Activated CD8-positive, alpha-beta memory T cell treated with anti-CD3 and anti-CD28 coated beads, Interleukin-2, amount 50 U/mL, for 48 hours (primary cell): ENCODE results near the gene CRABP2.

Experiments
- DNase-seq: peaks from one replicate; pipeline ENCODE4 v3.0.0-alpha.2; 2020

Gene CRABP2

DNA sequence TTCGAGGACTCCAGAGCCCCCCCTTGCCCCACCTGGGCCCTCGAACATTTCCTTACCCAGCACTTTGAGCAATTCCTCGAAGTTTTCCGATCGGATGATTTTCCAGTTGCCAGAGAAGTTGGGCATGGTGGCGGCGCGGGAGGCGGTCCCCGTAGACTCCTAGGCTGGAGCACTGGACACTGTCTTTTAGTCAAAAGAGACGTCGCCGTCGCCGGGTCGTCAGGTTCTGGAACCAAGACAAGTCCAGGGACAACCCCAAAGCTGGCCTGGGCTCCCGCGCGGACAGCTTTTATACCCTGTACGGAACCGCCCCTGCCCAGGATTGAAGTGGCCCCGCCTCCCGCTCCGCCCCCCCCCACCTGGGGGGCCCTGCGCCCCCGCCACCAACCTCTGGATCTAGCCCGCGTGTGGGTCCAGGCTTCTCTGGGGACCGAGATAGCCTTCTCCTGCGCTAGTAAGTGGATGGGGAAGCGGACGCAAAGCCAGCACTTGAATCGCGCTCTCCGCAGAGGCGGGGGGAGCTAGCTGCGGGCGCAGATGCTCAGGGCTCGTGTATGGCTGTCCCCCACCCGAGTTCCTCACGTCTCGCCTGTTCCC is at the start of gene CRABP2:
Gene CRABP2, minus strand, starts transcription at position 263 of the 597 bp plus-strand sequence. Its CDS starts 137 bp downstream, at position 126.
- peak; percentile 74 for DNase-seq

DNA sequence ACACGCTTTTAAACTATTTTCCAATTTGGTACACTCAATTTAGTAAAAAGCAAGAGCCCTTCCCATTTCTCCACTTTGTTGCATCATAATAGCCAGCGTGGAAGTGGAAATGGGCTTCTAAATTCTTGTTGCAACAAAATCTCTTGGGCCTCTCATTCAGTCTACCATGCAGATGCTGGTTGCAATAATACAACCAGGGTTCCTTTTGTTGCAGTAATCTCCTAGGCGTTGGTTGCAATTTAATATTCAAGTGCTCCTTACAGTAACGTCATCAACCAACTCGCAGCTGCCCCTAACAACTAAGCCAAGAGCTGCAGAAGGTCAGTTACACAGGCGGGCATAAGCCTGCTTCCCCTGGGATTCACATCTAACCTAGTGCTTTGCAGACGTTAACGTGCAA is 48.8 kb upstream of the CRABP2 start:
- no peak for DNase-seq

DNA sequence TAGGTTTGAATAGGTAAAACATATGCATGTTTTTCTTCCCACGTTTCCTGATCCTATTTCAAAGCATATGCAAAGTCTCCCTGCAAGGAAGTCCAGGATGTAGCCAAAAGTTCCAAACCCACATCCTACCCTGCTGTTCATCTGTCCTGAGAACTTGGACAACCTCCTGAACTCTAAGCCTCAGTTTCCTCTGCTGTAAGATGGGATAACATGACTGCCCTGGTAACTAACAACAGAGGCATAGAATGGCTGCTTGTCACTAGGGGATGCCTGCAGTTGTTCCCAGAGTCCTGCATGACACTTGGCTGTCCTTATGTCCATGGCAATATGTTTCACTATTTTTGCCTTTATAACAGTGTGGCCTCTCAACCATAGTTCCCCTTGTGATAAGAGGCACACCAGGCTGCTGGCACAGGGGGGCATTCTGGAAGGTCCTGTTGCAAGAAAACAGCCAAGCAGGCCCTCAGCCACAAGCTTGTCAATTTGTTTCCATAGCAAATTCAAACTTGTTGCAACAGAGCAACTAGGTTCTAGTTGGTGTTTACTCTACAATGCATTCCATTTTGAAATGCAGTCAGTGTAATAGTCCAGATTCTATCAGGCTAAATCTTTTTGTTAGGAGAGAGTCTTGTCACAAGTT is 47.6 kb upstream of the CRABP2 start:
- no peak for DNase-seq

DNA sequence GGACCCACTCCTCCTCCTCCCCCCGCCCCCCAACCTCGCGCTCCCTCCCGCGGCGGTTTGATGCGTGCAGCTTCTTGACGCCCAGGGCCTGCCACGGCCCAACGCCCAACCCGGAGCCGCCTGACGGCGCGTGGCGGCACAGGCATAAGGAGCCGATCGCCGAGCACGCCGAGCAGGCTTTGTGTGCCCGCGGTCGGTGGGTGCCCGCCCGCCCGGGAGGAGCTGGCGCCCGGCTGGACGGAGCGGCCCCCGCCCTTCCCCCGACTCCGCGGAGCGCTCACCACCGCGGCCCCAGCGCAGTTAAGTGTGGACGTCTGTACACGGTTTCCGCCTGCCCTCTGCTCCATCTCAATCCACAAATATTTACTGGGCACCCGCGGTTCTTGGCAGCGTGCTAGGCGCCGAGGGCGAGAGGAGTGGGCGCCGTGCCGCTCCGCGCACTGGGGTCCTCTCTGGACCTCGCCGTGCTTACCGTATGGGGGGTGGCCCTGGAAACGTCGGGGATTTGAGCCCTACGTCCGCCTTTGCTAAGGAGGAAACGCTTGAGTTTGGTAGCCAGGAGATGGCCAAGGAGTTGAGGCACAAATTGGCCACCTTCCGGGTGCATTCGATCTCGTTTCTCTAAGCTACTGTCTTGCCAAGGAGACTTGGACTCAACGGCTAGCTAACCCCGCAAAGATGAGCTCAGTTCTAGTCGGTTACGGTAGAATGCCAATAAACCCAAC is 46.5 kb upstream of the CRABP2 start:
- peak; percentile 95 for DNase-seq

DNA sequence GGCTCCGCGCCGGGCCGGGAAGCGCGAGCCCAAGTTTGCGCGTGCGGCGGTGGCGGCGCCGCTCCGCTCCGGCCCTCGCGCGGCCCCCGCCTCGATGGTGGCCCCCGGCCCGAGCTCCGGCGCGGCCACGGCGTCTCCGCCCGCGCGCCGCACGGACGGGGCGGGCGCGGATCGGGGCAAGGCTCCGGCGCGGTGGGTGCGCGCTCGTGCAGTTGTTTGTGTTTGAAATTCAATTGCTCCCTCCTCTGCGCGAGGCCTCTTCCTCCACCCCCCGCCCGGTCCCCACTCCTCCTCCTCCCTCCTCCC is 46.0 kb upstream of the CRABP2 start, which contains the start of gene HDGF:
Gene HDGF, minus strand, starts transcription at position 225 of the 306 bp plus-strand sequence. CDS start 246 bp downstream, outside the sequence.
- no peak for DNase-seq

DNA sequence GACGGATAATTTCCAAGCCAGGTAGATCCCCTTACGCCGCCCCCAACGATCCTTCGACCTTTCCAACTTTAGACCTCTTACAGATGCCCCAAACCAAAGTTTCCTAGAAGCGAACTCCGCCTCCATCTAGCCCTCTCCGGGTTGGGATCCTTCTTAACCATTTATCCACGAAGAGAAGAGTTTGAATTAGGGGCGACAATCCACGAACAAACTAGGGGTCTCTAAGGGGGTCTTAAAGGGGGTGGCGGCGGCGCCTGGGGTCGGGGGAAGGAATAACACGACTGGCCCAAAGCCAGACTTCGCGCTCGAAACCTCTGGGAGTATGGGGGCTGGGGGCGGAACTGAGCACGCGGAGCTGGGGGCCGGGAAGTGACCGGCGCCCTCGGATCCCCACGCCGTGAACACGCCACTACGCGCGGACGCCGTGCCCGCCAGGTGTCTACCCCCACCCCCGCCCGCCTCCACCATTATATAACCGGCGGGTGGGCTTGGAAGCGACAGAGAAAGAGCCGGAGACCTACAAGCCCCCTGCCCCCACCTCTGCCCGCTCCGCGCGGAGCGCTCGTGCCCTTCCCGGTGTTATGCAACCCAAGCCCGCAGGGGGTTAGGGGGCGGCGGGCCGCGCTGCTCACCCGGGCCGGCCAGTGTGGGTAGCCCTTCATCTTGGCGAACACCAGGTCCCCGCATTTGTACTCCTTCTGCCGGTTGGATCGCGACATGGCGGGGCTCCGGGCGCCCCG is 45.5 kb upstream of the CRABP2 start:
- DNase-seq = peak; percentile 74

DNA sequence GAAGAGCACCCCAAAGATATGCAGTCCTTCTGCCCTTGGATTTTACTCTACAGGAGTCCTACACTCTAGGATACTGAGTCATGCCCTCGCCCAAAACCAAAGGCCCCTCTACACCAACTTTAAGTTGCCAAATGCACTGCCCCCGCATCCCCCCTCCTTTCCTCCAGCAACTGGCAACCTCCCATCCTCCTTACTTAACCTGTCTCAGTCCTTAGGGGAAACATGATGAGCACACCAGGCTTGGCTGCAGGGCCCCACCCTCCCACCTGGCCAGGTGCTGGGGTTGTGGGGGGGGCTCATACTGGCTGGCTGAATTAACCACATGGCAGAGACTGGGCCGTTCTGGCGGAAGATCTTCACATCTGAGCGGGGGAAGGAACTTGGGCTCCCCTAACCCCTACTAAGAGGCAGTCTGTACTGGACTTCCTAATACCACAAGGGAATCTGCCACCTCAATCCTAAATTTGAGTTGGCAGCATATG is 44.8 kb upstream of the CRABP2 start:
- peak; percentile 73 for DNase-seq

DNA sequence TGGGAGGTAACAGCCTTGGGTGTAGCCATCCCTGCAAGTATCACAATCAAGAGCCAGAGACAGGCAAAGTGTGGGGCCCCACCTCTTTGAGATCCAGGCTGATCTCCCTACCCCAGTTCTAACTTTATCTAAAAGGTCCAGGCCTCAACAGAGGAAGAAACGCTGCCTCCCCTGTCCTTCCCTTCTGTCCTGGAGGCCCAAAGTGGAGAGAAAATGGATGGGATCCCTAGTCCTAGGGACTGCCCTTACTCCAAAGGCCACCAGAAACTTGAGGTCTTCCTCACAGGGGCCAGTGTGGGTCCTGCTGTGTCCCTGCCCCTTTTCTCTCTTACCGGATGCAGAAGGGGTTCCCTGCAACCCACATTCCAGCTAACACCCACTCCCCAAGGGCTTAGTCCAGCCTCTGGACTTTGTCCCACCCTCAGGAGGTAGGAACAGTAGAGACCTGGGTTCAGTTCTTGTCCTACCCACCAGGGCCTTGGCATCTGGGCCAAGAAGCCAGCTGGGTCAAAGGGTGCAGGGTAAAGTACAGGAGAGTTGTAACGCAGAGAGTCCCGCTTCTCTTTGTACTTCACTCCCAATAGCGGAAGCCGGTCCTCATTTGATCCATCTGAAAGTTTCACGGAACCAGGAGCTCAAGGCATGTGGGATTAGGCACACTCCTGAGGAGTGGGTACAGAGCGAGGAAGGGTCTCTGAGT is 44.2 kb upstream of the CRABP2 start:
- DNase-seq = no peak

DNA sequence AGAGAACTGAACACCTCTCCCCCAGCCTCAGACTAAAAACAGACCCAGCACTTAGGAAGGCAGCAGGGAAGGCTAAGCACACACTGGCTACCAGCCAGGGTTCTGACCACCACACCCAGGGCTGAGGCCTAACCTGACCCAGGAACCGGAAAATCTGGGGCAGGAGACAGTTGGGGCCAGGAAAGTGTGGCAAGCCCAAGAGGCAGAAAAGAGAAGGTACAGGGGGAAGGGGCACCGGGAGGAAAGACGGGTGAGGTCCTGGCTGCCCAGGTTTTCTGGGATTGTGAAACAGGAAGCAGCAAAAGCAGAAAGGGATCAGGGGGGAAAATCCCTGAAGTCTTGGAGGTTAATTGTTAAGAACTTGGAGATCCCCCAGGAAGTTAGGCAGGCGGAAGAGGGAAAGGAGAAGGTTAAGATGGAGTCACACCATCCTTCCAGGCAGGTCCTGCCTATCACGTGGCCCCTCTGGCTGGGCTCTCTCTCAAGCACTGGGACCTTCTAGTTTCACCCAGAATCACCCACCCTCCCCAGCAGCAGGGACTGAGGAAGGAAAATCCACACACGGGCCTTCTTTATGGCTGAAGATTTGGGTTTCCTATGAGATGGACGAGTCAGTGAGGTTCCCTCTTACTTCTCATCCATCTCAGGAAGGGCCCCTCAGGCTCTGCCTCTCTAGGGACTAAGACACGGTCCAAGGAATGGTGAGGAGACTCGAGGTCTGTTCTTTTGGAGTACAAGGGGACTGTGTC is 43.5 kb upstream of the CRABP2 start:
- no peak for DNase-seq

DNA sequence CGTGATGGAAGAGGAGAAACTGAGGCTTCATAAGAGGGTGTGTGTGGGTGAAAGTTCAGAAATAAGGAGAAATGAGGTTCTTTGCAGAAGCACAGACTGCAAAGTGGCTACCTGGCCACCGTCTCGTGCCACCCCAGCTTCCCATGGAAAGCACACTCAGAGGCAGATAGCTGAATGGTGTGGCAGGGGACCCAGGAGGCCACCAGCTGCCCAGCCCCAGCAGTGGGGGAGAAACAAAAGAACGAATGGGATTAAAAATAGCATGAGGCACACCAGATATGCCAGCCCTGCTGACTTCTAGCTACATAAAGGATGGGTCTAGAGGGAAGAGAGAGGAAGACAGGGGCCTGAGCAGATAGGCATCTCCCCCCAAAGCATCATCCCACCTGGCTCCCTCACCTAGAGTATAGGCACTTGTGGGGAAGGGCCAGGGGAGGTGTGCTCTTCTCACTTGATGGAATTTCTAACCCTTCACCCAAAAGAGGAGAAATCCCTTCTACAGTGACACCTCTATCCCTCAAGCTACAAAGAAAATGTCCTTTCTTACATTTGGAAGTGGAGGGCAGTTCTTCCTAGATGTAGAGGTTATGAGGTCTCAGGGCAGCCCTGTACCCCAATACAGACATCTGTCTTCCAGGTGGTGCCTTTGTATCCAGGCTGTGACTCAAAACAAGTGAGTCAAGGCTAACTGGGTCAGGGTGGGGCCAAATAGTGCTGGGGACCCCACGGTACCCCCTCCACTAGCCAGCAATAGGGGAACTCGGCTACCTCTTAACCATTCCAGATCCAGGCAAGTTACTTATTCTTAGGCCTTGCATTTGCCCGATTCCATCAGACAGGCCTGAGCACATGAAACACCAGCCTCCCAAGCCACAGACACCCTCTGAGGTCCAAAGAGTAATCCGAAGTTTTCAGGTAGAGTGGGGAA is 42.6 kb upstream of the CRABP2 start:
- no peak for DNase-seq

DNA sequence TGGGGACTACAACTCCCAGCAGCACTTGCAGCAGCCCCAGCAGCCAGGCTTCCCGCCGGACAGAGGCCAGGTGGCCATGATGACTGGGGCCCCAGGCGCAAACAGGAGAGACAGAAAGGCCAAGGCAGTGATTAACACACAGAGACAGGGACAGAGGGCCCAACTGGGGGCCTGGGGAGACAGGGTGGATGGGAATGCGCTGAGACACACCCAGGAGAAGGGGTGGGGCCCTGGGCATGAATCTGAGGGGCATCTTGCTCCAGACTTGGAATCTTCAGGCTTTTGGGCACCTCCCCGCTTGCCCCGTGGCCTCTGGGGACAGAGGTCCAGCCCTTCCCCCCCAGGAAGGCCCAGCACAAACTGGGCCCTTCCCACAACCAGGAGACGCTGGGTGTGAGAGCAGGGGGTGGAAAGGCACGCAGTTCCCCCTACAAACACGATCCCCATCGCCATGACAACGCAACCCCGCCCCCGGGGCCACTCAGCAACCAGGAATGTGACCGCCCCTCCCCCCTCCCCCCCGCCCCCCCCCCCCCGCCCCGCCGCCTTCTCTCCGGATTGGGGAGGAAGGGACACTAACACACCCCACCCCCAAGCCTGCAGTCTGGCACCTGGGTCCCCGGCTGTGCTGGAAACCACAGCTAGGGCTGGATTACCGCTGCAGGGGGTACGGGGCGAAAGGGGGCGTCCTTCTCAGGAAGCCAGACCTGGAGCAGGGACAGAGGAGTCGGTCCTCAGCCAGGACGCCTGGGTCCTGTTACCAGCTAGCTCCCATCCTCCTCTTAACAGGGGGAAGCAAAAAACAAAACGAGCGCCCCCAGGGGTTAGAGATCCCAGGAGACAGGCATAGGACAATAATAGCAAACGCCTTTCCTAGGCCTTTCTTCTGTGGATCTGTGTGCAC is 41.6 kb upstream of the CRABP2 start:
- peak; percentile 78 for DNase-seq

DNA sequence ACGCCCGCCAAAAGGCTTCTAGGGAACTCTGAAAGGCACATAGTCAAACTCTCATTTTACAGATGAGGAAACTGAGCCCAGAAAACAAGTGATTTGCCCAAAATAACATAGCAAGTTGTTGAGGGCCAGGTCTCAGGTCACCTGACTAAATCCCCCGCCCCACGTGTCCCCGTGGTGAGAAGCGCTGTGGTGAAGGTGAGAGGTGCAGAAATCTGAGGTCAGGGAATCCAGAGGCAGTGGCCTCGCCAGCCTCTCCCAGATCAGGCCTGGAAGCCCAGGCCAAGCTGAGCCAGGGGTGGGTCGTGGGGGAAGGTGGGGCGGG is 41.0 kb upstream of the CRABP2 start:
- no peak for DNase-seq

DNA sequence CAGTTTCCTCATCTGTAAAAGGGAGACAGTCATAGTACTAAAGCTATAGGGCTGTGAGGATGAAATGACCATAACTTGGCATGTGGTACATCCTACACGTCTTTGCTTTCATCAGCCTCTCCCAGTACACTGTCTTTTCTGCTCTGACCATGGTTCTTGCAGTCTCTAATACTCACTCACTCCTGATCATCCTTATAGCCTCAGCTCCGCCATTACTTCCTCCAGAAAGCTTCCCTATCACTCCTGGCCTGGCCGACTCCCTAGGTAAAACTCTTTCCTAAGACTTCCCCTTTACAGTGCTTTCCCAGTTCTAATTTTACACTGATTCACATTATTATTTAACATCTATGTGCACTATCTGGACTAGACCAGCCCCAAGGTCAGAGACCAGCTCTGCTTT is 40.5 kb upstream of the CRABP2 start:
- no peak for DNase-seq

DNA sequence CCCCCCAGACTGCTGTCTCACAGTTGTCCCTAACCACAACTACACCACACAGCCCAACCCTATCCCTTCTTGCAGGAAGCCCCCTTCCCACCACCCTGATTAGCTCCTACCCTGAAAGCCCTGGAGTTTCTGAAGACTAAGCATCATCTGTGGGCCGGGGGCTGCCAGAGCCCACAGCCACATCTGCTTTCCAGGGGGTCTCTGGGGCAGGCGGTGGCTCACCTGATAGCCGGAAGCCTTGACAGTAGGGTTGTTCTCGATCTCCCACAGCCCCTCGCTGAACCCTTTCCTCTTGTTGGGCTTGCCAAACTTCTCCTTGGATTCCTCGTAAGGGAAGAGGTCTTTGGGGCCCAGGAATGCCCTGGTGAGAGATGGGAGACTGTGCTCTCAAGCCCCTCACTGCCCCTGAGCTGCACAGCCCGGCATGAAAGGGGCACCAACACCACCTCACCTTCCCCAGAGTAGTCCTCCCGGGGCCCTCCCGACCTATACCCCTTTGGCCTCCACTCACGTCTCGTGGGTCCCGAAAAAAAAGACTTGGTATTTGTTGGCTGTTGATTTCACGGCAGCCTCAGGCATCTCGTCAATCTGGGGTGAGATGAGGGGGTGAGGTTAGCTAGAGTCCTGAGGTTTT is 39.5 kb upstream of the CRABP2 start:
- no peak for DNase-seq

DNA sequence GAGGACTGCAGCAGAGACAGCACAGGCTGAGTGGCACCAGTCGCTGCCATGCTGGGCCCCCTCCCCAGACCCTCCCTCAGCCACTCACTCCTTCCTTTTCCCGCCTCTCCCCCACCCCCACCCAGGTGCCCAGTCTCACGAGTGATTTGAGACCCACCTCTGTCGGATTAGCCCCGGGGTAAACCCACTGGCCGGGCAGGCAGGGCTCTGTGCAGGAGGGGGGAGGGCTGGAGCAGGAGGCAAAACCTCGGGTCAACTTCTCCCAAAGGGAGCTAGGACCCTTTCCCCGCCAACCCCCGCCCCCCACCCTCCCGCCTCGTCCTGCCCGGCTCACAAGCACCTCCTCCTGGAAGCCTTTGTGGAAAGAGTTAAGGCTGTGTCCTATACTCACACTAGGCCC is 39.0 kb upstream of the CRABP2 start:
- DNase-seq = no peak

DNA sequence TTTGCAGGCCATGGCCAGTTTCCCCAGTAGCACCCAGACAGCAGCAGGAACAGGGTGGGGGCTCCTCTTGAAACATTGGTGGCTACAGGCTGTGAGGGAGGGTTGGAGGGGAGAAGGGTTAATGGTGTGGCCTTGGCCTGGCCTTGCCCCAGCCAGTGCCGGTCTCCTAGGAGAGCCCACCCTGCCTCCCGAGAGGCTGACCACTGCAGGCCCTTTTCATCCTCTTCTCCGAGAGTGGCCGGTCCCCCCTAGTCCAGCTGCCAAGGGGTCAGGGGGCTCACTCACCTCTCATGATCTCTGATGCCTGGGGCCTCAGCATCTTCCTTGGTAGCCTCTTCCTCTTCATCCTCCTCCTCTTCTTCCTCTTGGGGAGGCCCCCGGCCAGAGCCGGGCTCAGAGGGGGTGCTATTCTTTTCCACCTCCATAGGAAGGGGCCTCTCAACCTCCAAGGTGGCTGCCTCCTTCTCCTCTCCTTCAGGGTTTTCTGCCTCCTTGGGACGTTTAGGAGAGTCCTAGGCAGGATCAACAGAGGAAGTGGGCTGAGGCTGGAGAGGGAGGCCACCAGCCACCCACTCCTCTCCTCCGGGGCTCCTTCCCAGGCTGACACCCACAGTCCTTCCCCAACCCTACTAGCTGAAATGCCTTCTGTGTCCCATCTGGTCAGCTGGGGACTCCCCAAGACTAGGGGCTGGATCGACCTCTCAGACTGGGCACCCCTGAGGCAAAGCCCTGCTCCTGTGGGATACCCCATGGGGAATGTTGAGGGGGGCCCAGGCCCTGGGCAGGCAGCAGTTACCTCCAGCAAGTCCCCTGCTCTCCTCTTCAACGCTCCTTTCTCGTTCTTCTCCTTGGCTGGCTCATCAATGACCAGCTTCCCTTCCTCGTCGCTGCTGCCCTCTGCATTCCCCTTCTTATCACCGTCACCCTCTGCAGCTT is 38.3 kb upstream of the CRABP2 start:
- no peak for DNase-seq

DNA sequence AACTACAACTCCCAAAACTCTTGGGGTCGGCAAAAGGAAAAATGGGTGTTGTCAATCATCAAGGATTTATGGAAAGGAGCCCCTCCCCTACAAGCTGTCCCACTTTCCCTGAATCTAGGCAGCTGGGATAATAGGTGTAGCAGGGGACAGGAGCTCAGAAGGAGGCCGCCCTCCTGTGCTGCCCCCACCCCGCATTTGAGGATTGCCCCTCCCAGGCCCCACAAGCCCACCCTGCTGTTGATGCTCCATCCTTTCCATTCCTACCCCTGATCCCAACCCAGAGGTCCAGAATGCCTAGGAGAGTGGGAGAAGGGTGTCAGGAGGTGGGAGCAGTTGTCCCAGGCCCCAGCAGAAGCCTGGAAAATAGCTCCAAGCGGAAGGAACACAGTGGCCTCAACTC is 37.4 kb upstream of the CRABP2 start:
- DNase-seq = no peak

DNA sequence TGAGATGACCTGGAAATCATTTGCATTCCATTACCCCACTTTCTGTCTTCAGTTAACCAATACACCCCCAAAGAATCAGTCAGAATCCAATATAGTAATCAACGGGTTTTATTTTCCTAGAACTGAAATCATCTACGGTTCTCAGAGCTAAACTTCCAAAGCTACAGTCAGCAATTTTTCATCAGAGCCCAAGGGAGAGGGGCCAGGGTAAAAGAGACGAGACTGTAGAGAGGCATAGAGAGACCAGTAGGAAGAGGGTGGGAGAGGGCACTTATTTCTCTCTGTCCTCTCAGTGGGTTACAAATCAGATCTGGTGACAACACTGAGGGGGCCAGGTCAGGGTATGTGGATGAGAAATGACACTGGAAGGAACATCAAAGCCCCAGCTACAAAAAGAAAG is 36.6 kb upstream of the CRABP2 start:
- DNase-seq = no peak
